Measurements from ENCODE around the gene ATP1A4. TPM values are rescaled to one million over a fixed set of nuclear protein-coding genes. Genes with fewer than 3 reads are reported as not detected.

Gene ATP1A4
- total and polyA plus RNA-seq, 2 of the 8 experiments (the other 6 are each of a cell fraction or from before 2014, with no cell fraction given): 0.48 to 0.61 TPM

GRCh38 chr1:160161965-160162705 lies 10.7 kb downstream of the ATP1A4 start (continued):
- TF ChIP-seq TEAD4 (IDR thresholded peaks at IDR 0.05; ENCODE audit: low read depth, low read length): 0 out of 2 replicates have a peak, but pooled peaks have one; percentile 6
